ENCODE measurements around the gene JHY. TPM values are rescaled to one million over a fixed set of nuclear protein-coding genes. Genes with fewer than 3 reads are reported as not detected.

Gene JHY
- 10 to 100 TPM in 1 of 8 experiments, 1 to 10 TPM in 5, under 1 TPM in 2; 0.36 to 16.7 (median 1.9) TPM for total RNA-seq

DNA sequence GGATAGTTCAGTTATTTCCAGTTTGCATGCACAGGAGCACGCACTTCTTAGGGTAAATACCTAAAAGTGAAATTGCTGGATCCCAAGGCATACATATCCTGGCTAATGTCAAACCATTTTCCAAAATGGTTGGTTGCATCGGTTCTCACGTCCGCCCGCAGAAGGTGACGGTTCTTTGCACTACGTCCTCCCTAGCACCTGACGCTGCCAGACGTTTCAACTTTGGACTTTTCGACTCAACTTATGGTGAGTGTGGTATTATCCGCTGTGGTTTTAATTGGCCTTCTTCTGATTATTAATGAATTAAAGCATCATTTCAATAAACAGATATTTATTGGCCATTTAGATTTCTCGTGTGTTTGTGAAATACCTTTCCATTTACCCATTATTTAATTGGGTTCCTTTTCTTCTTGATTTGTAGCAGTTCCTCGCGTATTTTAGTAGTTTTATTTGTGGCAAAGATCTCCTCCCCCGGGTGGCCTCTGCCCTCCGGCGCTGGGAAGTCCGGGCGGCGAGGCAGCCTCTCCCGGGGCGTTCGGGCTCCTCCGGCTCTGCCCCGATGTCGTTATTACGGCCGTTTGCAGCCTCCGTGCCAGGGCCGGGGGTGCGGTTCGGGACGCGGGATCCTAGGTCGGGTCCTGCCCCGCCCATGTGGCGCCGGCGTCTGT is at the start of gene JHY:
Gene JHY, plus strand, starts transcription at position 571 of the 668 bp plus-strand sequence. CDS start 3,091 bp downstream, outside the sequence.
- H3K4me3 ChIP-seq, result peak within 1 kb of the TSS; percentile 41 to 53 (median 46)
- peaks cover 8 to 14% of the 10 kb centered on the region in 2 donors for H3K4me1 ChIP-seq (replicated peaks in 1 of 2)
- in situ Hi-C loops (cut with MboI; ENCODE audit: low pct_unique_long_range_greater_than_20kb in 2 of 9, low sequenced_read_pairs in 9 of 9, unreplicated experiment in 9 of 9), result loop anchor here in 1 of 9 experiments (25.0 kb wide), 1 partner anchor 130 kb away; no protein-coding TSS in a partner anchor
- peak in 2 of 8 experiments; percentile 78 to 81 for ATAC-seq (replicated peaks in 6 of 8)
- 13 to 100% (median 63%) methylated on average over 1 to 16 of the region's 39 CpGs for WGBS, 10 experiments
- no peak within 1 kb of the TSS for H3K27ac ChIP-seq

DNA sequence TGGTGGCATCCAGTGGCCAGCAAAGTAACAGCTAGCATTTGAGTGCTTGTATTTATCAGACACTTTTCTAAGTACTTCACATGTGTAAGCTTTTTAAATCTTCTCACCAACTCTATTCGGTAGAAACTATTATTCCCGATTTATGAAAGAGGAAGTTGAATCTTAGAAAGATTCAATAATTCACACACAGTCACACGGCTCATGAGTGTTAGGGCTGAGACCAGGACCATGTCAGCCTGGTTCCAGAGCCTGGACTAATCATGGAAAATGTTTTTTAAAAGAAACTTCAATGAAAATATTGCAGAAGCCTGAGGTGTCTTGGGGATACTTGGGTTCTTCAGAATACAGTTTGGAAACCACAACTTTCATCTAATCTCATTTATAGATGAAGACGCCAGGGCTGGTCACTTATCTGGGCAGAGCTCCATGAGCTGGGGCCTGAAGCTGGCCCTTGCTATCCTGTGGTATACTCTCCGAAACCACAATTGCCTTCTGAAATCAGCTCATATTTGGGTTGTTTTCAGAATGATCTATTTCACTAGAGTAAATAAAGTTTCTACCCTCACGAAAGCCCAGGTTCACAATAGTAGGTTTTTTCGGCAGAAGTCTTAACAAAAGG is 48.6 kb upstream of the JHY start:
- WGBS, 10 experiments, result 55 to 100% (median 93%) methylated on average over 1 to 7 of the region's 7 CpGs; no CpG with 5 or more reads in 2 of the 10 experiments
- peaks cover 0 to 3% of the 10 kb centered on the region in 2 donors for H3K4me1 ChIP-seq (replicated peaks in 1 of 2)
- in situ Hi-C loops (cut with MboI; ENCODE audit: low pct_unique_long_range_greater_than_20kb in 2 of 9, low sequenced_read_pairs in 9 of 9, unreplicated experiment in 9 of 9), result no loop called here
- no peak for ATAC-seq (replicated peaks in 6 of 8)
- H3K27ac ChIP-seq, result no peak overlapping the region
- no peak overlapping the region for H3K4me3 ChIP-seq

DNA sequence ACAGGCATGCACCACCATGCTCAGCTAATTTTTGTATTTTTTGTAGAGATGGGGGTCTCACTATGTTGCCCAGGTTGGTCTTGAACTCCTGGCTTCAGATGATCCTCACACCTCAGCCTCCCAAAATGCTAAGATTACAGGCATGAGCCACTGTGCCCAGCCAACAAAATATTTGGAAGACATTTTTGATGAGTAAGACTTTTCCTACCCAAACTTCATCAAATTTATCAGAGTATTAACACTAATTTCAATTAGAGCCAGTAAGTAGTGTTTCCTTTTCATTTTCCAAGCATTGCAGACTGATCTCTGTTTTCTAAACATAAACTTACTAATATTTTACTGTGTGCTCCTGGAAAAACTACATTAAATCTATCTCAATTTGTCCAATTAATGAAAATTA is 45.6 kb upstream of the JHY start:
- H3K4me1 ChIP-seq (replicated peaks in 1 of 2), result peaks cover 0 to 3% of the 10 kb centered on the region in 2 donors
- in situ Hi-C loops (cut with MboI; ENCODE audit: low pct_unique_long_range_greater_than_20kb in 2 of 9, low sequenced_read_pairs in 9 of 9, unreplicated experiment in 9 of 9), result no loop called here
- no peak overlapping the region for H3K4me3 ChIP-seq
- no peak for ATAC-seq (replicated peaks in 6 of 8)
- no peak overlapping the region for H3K27ac ChIP-seq

DNA sequence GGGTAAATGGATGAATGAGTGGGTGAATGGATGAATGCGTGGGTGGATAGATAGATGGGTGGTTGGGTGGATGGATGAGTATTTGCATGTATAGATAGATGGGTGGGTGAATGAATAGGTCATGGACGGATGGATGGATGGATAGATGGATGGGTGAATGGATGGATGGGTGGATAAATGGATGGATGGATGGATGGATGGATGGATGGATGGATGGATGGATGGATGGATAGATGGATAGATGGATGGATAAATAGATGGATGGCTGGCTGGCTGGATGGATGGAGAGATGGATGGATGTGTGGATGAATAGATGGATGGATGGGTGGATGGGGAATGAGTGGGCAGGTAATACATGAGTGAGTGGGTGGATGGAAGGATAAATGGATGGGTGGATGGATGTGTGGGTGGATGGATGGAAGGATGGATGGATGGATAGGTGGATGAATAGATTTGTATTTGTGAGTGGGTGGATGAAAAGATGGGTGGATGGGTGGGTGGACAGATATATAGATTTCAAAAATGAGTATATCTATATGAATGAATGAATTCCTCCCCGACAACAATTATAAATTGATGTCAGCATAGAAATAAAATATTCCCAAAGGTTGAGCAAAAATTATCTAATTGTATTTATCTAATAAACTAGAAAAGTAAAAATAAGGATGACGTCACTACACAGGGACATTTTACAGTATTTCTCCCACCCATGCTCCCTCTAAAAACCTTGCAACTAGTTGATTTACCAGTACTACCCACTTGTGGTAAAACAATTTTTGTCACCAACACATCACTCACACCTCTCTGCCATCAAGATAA is 44.8 kb upstream of the JHY start:
- H3K4me1 ChIP-seq (replicated peaks in 1 of 2), result peaks cover 0 to under 1% of the 10 kb centered on the region in 2 donors
- 33 to 100% (median 70%) methylated on average over 1 to 4 of the region's 4 CpGs; no CpG with 5 or more reads in 2 of the 10 experiments for WGBS, 10 experiments
- no peak for ATAC-seq (replicated peaks in 6 of 8)
- in situ Hi-C loops (cut with MboI; ENCODE audit: low pct_unique_long_range_greater_than_20kb in 2 of 9, low sequenced_read_pairs in 9 of 9, unreplicated experiment in 9 of 9), result no loop called here
- H3K27ac ChIP-seq, result no peak overlapping the region
- H3K4me3 ChIP-seq, result no peak overlapping the region

DNA sequence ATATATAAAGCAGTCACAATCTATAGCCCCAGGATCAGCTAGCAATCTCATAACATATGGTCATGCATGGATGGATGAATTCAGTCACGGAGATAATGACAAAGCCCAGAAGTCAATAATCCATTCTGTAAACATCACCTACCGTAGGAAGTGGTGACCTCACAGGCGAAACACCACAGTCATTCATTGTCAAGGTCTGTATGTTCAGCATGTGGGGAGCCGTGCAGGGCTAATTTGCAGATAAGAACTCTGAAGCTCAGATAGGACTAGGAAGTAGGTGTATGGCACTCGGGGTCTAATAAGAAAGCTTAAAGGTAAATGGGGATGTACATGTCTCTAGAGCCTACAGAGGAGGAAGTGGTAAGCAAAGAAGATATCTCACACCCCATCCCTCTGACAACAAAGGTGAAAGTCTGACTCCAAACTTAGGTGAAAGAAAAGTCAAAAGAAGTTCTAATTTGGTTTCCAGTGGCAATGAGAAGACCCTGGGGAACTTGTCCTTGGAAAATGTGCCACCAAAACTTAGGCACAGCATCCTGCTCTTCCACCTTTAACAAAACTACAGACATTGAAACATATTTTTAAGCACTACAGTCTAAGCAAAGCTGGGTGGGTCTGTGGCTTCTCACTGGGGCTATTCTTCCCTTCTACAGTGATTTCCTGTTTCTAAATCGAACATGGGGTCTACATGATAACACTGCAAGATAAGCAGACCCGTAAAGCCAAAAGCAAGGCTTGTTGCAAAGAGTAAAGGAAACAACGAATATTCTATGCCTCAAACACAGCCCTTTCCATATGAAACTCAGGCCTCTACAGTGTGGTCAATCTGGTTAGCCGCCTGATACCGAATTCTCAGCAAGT is 39.0 kb upstream of the JHY start:
- 40 to 80% (median 70%) methylated on average over 2 to 10 of the region's 10 CpGs; no CpG with 5 or more reads in 1 of the 10 experiments for WGBS, 10 experiments
- H3K4me1 ChIP-seq (replicated peaks in 1 of 2), result no peaks in the 10 kb centered on the region

DNA sequence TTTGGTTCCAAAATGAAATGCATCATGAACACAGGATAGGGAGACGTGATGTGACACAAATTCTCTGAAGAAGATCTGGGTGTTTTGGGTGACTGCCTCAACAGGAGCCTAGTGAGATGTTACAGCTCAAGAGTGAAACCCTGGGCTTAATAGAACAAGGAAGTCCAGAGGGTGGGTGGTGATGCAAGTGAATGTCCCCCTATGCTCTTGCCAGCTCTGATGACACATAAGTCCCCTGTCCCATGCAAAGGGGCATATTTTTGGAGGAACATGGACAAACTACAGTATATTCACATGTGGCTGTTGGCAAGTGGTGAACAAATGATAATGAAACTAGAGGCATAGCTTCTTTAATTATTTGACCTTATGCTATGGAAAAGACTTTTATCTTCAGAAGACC is 35.1 kb upstream of the JHY start:
- in situ Hi-C loops (cut with MboI; ENCODE audit: low pct_unique_long_range_greater_than_20kb in 2 of 9, low sequenced_read_pairs in 9 of 9, unreplicated experiment in 9 of 9), result no loop called here
- WGBS, 10 experiments, result 20 to 100% (median 64%) methylated on average over 1 of the region's 1 CpG; no CpG with 5 or more reads in 6 of the 10 experiments
- H3K4me1 ChIP-seq (replicated peaks in 1 of 2), result peaks cover 7 to 10% of the 10 kb centered on the region in 2 donors
- H3K27ac ChIP-seq, result no peak overlapping the region
- H3K4me3 ChIP-seq, result no peak overlapping the region
- no peak for ATAC-seq (replicated peaks in 6 of 8)

More for the DNA sequence above, 39.0 kb upstream of the JHY start:
- ATAC-seq (replicated peaks in 6 of 8), result peak in 5 of 8 experiments; percentile 27 to 56 (median 47)
- Histone ChIP-seq H3K27ac (no peak overlapping the region), H3K4me3 (no peak overlapping the region)
- in situ Hi-C loops (cut with MboI; ENCODE audit: low pct_unique_long_range_greater_than_20kb in 2 of 9, low sequenced_read_pairs in 9 of 9, unreplicated experiment in 9 of 9), result no loop called here

DNA sequence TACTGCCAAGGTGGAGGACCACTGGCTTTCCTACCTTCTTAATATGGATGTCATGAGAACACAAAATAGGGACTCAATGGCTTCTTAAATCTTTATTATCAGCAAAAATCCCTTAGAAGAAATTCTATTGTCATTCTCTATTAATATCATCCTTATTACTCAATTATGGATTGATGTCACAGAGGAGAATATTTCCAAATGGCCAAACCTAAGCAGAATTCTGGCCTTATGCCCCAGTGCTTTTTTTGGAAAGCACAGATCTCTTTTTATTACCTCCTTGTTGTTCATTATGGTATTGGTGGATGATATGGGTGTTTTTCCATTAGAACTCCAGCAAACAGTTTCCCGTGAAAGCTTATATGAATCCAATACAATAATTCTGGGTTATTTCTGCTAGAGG is 34.4 kb upstream of the JHY start:
- ATAC-seq (replicated peaks in 6 of 8), result no peak
- Histone ChIP-seq H3K4me1 (replicated peaks in 1 of 2) (peaks cover 7 to 17% of the 10 kb centered on the region in 2 donors), H3K4me3 (no peak overlapping the region), H3K27ac (no peak overlapping the region)
- in situ Hi-C loops (cut with MboI; ENCODE audit: low pct_unique_long_range_greater_than_20kb in 2 of 9, low sequenced_read_pairs in 9 of 9, unreplicated experiment in 9 of 9), result no loop called here
- 67 to 100% (median 100%) methylated on average over 1 of the region's 1 CpG; no CpG with 5 or more reads in 1 of the 10 experiments for WGBS, 10 experiments

DNA sequence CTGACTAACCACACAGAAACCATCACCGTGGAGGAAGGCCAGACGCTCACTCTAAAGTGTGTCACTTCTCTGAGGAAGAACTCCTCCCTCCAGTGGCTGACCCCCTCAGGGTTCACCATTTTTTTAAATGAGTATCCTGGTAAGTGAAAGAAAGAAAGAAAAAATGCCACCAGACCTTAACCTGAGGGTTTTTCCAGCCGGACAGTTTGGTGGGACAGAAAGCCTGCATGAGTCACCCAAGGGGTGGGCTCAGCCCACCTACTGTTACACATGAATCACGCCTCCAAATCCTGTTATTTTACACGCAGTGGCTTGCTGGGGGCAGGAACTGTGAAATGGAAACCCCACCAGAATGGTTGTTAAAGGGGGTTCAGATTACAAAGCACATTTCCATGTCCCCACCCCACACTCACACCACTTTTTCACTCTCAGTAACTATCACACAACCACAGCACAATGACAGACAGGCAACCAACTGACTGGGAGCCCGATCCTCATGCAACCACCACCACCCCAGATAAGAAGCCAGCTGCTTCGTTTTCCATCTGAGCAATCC is 32.4 kb upstream of the JHY start:
- ATAC-seq (replicated peaks in 6 of 8), result peak in 3 of 8 experiments; percentile 19 to 36 (median 27)
- Histone ChIP-seq H3K27ac (no peak overlapping the region), H3K4me1 (replicated peaks in 1 of 2) (peaks cover 10 to 21% of the 10 kb centered on the region in 2 donors), H3K4me3 (no peak overlapping the region)
- in situ Hi-C loops (cut with MboI; ENCODE audit: low pct_unique_long_range_greater_than_20kb in 2 of 9, low sequenced_read_pairs in 9 of 9, unreplicated experiment in 9 of 9), result loop anchor here in 4 of 9 experiments (10.0 to 25.0 kb wide), 3 partner anchors 55 to 215 kb away; no protein-coding TSS in a partner anchor
- WGBS, 10 experiments, result 18 to 75% (median 55%) methylated on average over 1 to 4 of the region's 7 CpGs

DNA sequence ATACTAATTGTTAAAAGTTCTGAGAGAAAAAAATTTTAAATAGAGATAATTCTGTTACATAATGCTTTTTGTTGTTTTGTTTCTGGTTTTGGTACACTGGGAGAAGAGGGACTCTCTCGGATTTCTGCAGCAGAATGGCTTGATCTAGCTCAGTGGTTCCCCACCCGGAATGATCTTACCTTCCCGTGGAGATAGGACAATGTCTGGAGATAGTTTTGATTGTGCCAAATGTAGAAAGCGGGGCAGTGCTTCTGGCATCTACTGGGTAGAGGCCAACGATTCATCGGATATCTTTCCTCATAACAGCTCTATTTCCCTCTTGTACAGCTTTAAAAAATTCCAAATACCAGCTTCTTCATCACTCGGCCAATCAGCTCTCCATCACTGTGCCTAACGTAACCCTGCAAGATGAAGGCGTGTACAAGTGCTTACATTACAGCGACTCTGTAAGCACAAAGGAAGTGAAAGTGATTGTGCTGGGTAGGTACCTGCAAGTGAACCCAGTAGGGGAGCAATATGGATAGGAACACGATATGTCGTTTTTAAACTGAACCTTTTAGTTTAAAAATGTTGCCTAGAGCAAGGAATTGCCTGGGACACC is 31.1 kb upstream of the JHY start:
- no peak overlapping the region for H3K4me3 ChIP-seq
- in situ Hi-C loops (cut with MboI; ENCODE audit: low pct_unique_long_range_greater_than_20kb in 2 of 9, low sequenced_read_pairs in 9 of 9, unreplicated experiment in 9 of 9), result loop anchor here in 4 of 9 experiments (10.0 to 25.0 kb wide), 3 partner anchors 57 to 217 kb away; no protein-coding TSS in a partner anchor
- whole genome bisulfite sequencing, 10 experiments, result 39 to 100% (median 88%) methylated on average over 2 to 12 of the region's 12 CpGs; no CpG with 5 or more reads in 1 of the 10 experiments
- peaks cover 10 to 21% of the 10 kb centered on the region in 2 donors for H3K4me1 ChIP-seq (replicated peaks in 1 of 2)
- no peak overlapping the region for H3K27ac ChIP-seq
- no peak for ATAC-seq (replicated peaks in 6 of 8)

DNA sequence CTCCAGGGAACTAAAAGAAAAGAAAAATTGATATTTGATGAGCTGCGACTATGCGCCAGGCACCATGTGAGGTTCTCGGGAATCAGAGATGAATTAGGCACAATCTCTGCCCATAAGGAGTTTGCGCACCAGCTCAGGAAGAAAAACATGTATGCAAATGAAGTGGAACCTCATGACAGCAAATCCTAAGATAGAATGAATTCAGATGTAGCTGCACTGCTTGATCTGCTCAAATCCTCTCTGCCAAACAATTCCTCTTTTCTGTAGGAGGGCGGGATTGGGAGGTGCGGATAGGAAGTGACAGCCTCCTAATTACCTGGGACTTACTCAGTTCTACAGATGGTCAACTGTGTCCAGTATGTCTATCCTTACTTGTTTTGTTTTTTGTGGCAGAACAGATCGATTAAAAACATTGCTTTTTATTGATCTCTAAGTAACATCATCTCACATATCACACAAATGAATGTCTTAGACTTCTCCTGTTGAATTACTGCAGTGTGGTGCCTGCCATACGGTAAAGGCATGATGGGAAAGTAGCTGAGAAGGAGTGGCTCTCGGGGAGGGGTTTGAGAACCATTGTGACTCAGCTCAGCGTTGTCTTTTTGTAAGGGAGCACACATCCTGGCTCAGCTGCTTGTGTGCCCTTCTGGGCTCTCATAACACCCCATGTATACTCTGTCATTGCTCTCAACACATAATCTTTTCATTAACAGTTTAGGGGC is 30.3 kb upstream of the JHY start:
- no peak overlapping the region for H3K27ac ChIP-seq
- in situ Hi-C loops (cut with MboI; ENCODE audit: low pct_unique_long_range_greater_than_20kb in 2 of 9, low sequenced_read_pairs in 9 of 9, unreplicated experiment in 9 of 9), result loop anchor here in 4 of 9 experiments (10.0 to 25.0 kb wide), 3 partner anchors 57 to 217 kb away; no protein-coding TSS in a partner anchor
- 13 to 83% (median 80%) methylated on average over 1 to 10 of the region's 10 CpGs; no CpG with 5 or more reads in 1 of the 10 experiments for WGBS, 10 experiments
- H3K4me3 ChIP-seq, result no peak overlapping the region
- peak in 7 of 8 experiments; percentile 41 to 87 (median 78) for ATAC-seq (replicated peaks in 6 of 8)
- peaks cover 10 to 21% of the 10 kb centered on the region in 2 donors for H3K4me1 ChIP-seq (replicated peaks in 1 of 2)

DNA sequence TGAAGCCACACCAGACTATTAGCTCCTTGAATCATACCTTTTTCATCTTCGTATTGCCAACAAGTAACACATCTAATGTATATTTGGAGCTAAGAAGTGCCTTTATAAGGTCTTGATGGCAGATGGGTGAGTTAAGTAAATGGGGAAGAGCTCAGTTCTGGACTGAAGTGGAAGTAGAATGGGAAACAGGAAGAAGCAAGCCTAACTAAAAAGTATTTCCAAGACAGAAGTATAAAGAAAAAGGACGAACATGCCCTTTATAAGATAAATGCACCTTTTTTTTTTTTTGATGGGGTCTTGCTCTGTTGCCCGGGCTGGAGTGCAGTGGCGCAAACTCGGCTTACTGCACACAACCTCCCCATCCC is 29.8 kb upstream of the JHY start:
- Histone ChIP-seq H3K4me3 (no peak overlapping the region), H3K4me1 (replicated peaks in 1 of 2) (peaks cover 10 to 21% of the 10 kb centered on the region in 2 donors), H3K27ac (no peak overlapping the region)
- no peak for ATAC-seq (replicated peaks in 6 of 8)
- WGBS, 10 experiments, result 80 to 100% (median 86%) methylated on average over 1 to 5 of the region's 5 CpGs; no CpG with 5 or more reads in 3 of the 10 experiments
- in situ Hi-C loops (cut with MboI; ENCODE audit: low pct_unique_long_range_greater_than_20kb in 2 of 9, low sequenced_read_pairs in 9 of 9, unreplicated experiment in 9 of 9), result loop anchor here in 4 of 9 experiments (10.0 to 25.0 kb wide), 3 partner anchors 58 to 218 kb away; no protein-coding TSS in a partner anchor
